Measurements from ENCODE around the gene KLK4.

DNA sequence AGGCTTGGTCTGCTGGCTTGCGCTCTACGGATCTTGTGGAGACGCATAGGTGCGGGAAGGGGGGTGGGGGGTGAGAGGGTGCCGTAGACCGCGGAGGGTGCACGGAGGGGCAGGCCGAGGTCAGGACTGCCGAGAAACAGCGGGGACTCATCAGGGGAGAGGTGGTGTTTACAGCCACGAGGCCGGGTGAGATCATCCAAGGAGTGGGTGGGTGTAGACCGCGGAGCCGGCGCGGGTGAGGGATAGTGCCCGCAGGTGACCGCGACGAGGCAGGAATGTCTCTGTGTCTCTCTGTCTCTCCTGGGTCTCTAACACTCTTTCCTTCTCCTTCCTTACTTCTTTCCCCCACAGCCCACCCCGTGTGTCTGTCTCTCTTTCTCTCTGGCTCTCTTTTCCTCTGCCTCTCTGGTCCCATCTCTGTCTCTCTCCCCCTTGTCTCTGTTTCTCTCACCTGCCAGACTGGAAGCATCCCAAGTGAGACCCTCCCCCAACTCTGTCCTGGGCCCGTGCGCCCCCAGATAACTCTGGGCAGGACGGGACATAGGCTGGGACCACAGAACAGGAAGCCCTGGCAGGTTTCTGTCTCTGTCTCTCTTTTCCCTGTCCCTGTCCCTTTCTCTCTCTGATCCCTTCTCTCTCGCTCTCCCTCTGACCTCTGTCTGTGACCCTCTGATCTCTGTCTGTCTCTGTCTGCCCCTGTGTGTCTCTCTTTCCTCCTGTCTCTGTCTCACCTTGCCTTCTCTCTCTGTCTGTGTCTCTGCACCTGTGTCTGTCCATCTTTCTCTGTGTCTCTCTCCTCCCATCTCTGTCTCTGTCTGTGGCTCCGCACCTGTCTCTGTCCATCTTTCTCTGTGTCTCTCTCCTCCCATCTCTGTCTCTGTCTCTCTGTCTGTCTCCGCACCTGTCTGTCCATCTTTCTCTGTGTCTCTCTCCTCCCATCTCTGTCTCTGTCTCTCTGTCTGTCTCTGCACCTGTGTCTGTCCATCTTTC lies 1.8 kb upstream of the KLK4 start:
- no peak for TF ChIP-seq POLR2A (IDR thresholded peaks at IDR 0.05)
- TF ChIP-seq, protein P1, sequence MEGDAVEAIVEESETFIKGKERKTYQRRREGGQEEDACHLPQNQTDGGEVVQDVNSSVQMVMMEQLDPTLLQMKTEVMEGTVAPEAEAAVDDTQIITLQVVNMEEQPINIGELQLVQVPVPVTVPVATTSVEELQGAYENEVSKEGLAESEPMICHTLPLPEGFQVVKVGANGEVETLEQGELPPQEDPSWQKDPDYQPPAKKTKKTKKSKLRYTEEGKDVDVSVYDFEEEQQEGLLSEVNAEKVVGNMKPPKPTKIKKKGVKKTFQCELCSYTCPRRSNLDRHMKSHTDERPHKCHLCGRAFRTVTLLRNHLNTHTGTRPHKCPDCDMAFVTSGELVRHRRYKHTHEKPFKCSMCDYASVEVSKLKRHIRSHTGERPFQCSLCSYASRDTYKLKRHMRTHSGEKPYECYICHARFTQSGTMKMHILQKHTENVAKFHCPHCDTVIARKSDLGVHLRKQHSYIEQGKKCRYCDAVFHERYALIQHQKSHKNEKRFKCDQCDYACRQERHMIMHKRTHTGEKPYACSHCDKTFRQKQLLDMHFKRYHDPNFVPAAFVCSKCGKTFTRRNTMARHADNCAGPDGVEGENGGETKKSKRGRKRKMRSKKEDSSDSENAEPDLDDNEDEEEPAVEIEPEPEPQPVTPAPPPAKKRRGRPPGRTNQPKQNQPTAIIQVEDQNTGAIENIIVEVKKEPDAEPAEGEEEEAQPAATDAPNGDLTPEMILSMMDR (IDR thresholded peaks at IDR 0.05) = no peak
- no peak for TF ChIP-seq EP300 (IDR thresholded peaks at IDR 0.05)
- no peak for TF ChIP-seq POLR2AphosphoS5 (IDR thresholded peaks at IDR 0.05)
